T-helper 22 cell (primary cell): ENCODE data around the gene ZNF726.
A peak's percentile ranks its signal among the peaks of the same experiment; 100 is the strongest.
"Not testable (repeated sequence)": the region's sequence is repeated elsewhere in the genome, so short reads cannot be mapped to it uniquely, and the experiment has no call there.

Experiments
- DNase-seq: peaks from one replicate; pipeline ENCODE4 v3.0.0-alpha.2; 2020; ENCODE audit warnings: low read depth

The ZNF726 gene

DNA sequence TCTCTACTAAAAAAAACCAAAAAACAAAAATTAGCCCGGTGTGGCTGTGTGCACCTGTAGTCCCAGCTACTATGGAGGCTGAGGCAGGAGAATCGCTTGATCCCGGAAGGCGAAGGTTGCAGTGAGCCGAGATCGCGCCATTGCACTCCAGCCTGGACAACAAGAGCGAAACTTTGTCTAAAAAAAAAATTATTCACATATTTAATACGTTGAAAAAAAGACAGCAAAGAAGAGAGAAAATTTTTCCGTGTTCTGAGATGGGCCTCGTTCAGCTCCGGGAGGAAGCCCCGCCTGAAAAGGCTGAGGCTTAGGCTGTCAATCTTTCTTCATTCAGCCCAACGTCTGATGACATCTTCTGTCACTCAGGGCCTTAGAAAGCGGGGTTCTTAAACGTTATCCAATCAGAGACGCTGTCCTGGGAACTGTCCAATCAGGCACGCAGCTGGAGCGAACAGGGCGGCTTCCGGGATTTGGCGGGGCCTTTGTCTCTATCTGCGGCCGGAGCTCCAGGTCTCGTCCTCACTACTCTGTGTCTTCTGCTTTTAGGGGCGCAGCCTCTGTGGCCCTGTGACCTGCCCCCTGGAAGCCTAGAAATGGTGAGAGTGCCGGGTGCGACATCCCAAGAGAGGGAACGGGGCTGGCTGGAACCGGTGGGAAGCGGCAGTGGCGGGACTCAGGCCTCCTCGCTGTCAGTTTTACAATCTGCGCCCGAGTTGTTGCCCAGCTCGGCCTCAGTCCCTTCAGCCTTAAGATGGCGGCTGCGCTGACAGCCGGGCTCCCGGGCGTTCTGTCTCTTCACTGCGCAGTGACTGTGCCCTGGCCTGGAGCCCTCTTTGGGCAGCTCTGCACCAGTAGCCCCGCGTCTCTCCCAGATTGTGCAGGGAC is at the start of gene ZNF726:
ZNF726 (plus strand) TSS at position 485 of the 885 bp plus-strand sequence; CDS start at position 594, 109 bp downstream.
- peak; percentile 78 for DNase-seq

DNA sequence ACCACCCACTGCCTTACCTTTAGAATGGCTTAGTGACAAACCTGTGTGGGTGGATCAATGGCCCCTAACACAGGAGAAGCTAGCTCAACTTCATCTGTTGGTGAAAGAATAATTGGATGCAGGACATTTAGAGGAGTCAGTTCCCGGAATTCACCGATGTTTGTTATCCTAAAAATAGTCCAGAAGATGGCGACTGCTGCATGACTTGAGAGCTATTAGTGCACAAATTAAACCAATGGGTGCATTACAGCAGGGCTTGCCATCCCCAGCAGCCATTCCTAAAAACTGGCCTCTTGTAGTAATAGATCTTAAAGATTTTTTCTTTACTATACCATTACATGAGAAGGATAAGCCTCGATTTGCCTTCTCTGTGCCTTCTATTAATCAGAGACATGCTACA is 46.8 kb upstream of the ZNF726 start:
- no peak for DNase-seq

DNA sequence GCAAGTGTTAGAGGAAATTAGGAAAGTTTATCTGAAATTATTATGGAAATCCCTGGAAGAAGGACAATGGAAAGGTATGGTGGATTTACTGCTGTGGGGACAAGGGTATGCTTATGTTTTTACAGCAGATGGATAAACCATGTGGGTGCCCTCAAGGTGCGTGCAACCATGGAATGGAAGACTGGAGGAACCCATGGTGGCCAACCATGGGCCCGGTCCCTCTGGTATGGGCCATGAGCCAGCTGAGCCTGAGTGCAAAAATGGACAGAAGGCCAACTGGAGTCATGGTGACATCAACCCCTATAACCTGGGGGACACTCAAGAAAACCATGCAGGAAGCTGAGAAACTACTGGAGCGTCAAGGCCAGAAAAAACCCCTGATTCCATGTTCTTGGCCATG is 46.1 kb upstream of the ZNF726 start:
- DNase-seq: no peak

DNA sequence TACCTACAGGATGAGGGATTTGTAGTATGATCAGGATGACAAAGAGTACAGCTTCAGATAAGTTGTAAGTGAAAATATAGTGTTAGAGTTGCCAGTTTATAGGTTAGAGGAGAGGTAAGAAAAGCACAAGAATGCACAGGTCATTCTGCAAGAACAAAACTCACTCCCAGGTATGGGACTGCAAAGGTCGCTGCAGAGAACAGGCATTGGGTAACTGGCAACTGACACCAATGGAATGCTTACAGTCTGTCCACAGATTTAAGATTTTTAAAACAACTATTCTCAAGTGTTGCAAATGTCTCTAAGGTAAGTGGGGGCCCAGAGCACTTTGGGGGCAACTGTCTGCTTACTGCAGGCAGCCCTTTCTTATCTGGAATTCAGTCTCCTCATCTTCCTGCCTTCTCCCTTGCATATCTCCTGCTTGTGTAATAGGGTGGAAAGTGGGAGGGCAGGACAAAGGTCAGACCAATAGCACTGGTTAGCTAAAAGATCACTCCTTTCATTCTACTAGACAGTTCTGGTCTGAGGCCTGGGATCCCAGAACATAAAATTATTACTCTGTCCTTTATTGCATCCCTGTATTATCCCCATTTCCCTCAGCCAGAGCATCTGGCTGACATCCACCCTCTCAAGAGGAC is 42.3 kb upstream of the ZNF726 start:
- no peak for DNase-seq

DNA sequence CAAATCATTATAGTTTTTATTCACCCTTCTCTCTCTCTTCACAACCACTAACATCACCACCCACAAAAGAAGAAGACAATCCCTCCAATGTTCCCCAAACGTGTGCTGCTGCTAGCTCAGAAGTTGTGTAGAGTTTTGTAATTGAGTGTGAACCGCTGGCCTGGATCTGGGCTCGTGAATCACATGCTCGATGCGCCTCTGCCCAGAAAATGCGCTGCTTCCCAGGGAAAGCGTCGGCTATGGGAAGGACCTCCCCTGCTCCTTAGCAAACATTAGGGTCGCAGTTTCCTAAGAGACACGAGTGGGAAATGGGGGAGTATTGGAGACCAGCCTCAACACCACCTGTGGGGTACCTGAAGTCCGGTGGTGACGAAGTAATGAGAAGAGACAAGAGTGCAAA is 38.4 kb upstream of the ZNF726 start:
- DNase-seq: no peak

DNA sequence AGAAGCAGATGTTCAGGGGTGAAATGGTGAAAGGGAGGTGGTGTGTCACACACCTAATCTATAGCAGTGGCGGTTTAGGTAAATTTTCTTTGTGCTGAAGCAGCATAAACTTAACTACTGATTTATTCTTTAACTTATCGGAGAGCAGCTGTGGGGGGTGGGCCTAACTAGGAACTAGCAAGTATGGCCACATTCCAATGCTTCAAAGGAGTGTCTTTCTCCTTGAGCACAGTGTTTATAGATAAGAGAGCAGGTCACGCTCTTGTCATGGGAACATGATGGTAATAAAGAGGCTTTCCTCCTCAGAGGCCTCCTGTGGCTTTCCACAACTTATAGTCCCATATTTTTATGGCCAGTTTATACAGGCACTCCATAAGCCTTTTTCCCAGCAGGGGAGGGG is 37.9 kb upstream of the ZNF726 start:
- DNase-seq: not testable (repeated sequence)

DNA sequence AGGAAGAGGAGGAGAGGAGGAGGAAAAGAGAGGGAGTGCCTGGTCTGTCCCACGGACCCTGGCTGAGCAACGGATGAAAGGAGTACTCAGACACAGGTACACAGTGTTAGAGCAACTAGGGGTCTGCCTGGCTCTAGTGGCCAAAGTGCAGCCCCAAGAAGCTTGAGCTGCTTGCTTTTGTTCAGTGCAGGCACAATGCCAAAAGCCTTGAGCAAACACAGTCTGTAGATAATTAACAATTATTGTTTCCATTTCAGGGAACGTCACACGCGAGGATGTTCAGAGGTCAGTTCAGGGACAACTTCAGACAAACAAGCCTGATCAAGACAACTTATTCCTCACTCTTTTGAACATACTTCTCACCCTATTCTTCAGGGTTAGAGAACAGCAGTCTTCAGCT is 32.2 kb upstream of the ZNF726 start:
- DNase-seq: no peak

DNA sequence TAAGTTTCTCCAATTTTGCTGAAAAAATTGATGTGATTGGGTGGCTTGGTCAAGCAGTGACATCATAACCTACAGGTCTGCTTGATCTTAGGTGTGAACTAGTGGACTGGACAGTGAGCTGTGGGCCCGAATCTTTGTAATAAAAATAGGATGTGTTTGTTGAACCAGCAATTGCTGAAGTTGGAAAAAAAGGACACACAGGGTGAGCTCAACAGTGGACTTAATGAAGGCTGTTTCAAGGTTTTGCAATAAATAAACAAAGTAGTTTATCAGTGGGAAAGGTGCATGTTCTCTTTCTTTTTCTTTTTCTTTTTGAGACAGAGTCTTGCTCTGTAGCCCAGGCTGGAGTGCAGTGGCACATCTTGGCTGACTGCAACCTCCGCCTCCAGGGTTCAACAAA is 30.3 kb upstream of the ZNF726 start:
- no peak for DNase-seq

DNA sequence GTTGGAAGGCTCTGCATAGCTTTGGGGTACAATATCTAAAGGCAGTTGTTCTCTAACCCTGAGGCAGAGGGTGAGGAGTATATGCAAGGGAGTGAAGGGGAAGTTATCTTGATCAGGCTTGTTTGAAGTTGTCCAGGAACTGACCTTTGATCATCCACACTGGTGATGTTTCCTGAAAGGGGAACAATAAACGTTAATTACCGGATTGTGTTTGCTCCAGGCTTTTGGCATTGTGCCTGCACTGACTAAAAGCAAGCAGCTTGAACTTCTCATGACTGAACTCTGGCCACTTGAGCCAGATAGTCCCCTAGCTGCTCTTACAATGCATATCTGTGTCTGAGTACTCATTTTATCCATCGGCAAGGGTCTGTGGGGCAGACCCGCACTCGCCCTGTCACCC is 27.0 kb upstream of the ZNF726 start:
- no peak for DNase-seq

DNA sequence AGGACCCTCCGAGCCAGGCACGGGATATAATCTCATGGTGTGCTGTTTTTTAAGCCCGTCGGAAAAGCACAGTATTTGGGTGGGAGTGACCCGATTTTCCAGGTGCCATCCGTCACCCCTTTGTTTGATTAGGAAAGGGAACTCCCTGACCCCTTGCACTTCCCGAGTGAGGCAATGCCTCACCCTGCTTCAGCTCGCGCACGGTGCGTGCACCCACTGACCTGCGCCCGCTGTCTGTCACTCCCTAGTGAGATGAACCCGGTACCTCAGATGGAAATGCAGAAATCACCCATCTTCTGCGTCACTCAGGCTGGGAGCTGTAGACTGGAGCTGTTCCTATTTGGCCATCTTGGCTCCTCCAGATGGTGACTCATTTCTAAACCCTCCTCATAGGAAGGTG is 18.6 kb upstream of the ZNF726 start:
- not testable (repeated sequence) for DNase-seq

DNA sequence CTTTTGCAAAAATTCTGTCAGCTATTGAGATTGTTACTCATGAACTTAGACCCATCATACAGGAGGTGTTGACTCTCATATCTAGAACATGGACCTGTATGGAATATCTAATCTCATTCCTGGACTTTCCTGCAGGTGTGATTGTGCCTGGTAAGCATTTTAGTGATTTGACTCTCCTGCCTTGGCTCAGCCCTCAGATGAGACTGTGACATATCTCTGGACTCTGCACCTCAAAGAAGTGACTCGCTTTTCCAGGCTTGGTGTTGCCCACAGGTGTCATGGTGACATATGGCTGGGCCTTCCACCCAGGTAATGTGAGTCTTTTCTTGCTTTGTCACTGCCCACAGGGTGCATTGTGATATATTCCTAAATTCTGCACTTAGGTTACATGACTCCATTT is 17.8 kb upstream of the ZNF726 start:
- DNase-seq: no peak

DNA sequence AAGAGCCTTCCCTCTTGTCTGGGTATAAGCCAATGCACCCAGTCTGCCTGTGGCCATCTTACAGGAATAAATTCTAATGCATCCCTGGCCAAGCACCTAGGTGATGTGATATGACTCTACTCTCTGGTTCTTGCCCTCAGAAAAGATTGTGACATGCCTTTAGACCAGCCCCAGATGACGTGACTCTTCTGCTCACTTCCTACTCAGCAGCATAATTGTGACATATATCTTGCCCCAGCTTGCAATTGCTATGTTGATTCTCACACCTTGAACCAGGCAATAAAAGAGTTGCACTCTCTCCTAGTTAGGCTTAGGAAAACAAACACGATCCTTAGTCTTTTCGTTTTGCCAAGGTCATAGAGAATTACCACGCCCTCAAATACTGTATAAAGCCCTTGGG is 13.3 kb upstream of the ZNF726 start:
- DNase-seq: no peak

DNA sequence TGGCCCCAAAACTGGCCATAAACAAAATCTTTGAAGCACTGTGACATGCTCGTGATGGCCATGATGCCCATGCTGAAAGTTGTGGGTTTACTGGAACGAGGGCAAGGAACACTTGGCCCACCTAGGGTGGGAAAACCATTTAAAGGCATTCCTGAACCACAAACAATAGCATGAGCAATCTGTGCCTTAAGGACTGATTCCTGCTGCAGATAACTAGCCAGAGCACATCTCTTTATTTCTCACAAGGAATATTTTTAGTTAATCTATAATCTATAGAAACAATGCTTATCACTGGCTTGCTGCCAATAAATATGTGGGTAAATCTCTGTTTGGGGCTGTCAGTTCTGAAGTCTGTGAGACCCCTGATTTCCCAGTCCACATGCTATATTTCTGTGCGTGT is 10.3 kb upstream of the ZNF726 start:
- DNase-seq: no peak

DNA sequence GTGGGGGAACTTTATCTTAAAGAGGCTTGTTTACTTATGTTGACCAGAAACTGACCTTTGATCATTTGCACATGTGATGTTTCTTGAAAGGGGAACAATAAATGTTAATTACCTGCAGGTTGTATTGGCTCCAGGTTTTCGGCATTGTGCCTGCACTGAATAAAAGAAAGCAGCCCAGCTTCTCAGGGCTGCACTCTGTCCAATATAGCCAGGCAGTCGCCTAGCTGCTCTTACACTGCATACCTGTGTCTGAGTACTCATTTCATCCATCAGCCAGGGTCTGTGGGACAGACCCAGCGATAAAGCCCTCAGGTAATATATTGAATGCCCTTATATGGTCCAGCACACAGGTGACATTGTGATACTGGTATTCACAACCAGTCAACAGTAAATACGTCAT is 8.9 kb upstream of the ZNF726 start:
- no peak for DNase-seq

DNA sequence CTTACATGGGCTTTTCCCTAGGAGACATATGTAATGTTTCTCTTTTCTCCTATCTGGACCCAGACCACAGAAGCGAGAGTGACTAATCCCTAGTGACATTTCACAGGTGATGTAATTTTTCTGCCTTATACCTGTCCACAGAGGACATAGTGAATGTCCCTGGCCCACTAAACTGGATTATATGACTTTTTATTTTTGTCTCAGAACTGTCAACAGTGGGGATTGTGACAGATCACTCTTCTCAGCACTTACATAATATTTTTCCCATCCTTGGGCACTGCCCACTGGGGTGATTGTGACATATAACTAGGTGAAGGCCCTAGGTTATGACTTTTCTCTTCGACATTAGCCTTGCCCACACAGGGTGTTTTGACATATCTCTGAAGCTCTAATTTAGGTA is 7.9 kb upstream of the ZNF726 start:
- DNase-seq: no peak

DNA sequence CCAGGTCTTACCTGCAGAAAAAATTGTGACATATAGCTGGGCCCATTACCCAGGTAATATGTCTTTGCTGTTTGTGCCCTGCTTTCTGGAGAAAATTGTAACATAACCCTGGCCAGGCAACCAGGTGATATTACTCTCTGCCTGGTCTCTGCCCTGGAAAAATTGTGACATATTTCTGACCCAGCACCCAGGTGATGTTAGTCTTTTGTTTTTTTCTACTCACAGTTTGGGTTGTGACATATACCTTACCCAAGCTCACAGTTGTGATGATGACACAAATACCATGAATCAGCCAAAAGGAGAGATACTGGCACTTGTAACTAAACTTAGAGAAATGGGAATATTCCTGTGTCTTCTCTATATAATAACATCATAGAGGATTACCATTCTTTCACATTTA is 6.5 kb upstream of the ZNF726 start:
- DNase-seq: no peak

DNA sequence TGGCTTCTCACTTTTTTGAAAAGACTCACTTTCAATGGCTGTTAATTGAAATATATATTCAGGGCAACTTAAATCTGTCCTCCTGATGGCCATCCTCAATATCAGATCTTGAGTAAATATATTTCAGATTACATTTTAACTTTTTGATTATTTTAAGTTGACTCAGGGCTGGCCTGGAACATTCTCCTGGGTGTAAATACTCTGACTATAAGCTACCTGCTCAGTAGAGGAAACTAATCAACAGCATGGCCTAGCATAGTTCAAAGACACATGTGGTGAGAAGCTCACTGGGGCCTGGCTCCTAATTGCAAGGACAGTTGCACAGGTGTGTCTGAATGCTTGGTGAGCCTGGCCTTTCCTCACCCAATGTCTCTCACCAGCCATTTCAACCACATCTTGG is 5.5 kb upstream of the ZNF726 start:
- no peak for DNase-seq

DNA sequence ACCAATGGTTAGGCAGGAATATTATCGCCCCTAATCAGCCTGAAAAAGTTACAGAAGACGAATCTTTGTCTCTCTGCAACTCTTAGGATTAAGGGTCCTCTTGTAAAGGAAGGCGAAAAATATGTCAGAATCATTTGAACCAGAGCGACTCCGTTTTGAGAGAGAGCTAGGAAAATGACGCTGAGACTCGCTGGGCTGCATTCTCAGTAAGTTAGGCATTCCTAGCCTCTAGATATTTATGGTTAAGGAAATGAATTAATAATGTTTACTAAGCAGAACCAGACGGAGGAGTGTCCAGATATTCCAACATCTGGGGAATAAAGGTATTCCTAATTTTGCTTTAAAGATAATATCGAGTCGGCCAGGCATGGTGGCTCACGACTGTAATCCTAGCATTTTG is 755 bp upstream of the ZNF726 start:
- DNase-seq: no peak

DNA sequence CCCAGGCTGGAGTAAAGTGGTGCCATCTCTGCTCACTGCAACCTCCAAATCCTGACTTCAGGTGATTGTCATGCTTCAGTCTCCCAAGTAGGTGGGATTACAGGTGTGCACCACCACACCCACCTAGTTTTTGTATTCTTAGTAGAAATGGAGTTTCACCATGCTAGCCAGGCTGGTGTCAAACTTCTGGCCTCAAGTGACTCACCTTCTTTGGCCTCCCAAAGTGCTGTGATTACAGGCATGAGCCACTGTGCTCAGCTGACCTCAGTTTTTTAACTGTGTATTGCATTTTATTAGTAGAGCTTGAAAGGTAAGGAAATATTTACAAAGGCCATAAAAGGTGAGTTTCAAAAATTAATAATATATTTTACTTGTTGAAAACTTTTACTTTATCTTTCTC is 2.3 kb downstream of the ZNF726 start:
- DNase-seq: no peak

DNA sequence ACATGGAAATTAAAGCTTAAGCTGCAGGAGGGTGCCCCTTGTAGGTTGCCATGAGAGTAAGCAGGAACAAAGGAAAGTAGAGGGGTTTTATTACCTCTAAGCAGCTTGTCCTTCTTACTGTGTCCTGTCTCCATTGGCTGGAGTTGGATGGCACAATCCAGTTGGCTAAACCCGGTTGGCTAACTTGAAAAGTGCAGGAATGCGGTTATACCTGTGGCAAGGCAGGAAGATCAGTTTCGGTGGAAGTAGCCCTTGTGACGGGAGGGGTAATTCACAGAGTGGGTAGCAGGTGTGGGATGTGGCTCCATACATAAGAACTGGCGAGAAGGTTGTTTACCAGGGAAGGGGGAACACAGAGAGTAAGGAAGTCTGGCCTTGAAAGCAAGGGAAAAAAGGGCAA is 3.2 kb downstream of the ZNF726 start:
- DNase-seq: no peak

DNA sequence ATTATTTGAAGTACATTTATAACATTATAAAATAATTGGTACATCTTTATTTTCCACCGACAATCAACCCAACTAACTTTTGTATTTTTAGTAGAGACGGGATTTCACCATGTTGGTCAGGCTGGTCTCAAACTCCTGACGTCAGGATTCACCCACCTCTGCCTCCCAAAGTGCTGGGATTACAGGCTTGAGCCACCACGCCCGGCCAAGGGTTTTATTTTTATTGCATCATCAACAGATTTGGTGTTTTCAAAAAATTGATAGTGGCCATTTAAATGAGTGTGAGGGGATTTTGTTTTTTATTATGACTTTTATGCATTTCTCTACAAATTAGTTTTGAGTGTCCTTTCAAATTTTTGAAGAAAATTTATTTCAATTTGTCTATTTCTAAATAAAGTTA is 10.6 kb downstream of the ZNF726 start:
- DNase-seq: no peak

DNA sequence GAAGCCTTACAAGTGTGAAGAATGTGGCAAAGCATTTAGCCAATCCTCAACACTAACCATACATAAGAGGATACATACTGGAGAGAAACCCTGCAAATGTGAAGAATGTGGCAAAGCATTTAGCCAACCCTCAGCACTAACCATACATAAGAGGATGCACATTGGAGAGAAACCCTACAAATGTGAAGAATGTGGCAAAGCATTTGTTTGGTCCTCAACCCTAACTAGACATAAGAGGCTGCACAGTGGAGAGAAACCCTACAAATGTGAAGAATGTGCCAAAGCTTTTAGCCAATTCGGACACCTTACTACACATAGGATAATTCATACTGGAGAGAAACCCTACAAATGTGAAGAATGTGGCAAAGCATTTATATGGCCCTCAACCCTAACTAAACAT is 18.2 kb downstream of the ZNF726 start:
- no peak for DNase-seq

DNA sequence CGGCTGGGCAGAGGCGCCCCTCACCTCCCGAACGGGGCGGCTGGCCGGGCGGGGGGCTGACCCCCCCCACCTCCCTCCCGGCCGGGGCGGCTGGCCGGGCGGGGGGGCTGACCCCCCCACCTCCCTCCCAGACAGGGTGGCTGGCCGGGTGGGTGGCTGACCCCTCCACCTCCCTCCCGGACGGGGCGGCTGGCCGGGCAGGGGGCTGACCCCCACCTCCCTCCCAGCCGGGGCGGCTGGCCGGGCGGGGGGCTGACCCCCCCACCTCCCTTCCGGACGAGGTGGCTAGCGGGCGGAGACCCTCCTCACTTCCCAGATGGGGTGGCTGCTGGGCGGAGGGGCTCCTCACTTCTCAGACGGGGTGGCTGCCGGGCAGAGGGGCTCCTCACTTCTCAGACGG is 22.3 kb downstream of the ZNF726 start:
- DNase-seq: not testable (repeated sequence)

DNA sequence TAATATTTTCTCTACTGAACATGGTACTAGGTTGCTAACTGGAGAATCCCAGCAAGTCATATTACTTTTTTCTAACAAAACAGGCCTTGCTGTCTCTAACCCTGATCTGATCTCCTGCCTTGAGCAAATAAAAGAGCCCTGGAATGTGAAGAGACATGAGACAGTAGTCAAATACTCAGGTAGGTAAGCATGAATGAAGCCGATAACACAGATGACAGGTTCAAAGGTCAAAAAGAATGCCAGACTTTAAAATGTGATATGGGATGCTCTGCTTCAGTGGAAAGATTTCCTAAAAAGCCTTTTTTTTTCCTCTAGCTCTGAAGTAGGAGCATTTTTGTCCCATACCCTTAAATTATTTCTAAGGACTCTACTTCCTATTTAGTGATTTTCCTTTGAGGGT is 28.7 kb downstream of the ZNF726 start:
- no peak for DNase-seq
